Hepatocyte (in vitro differentiated cells): ENCODE data around the gene CDC42BPB. TPM values are rescaled to one million over a fixed set of nuclear protein-coding genes. Genes with fewer than 3 reads are reported as not detected.

Experiments
- DNase-seq: peaks from one replicate; pipeline ENCODE4 v3.0.0-alpha.2; 2016; ENCODE audit warnings: low spot score
- H2AFZ ChIP-seq: fragments of 200-600 bp; sonication (generic); 2 replicates; pipeline ENCODE4 v1.6.0; 2016; ENCODE audit warnings: antibody characterized with exemption, mild to moderate bottlenecking
- H3K27ac ChIP-seq: fragments of 200-600 bp; sonication (generic); 2 replicates; pipeline ENCODE4 v1.5.1; 2016; ENCODE audit warnings: mild to moderate bottlenecking
- H3K27me3 ChIP-seq: fragments of 200-600 bp; sonication (generic); 2 replicates; pipeline ENCODE4 v1.6.1; 2016
- H3K36me3 ChIP-seq: fragments of 200-600 bp; sonication (generic); replicated peaks from 2 replicates; pipeline ENCODE4 v1.5.1; 2016; ENCODE audit warnings: low read depth; ENCODE audit not compliant: insufficient read depth
- H3K4me1 ChIP-seq: fragments of 200-600 bp; sonication (generic); 2 replicates; pipeline ENCODE4 v1.5.1; 2016; ENCODE audit warnings: mild to moderate bottlenecking, moderate library complexity; ENCODE audit not compliant: insufficient read depth
- H3K4me2 ChIP-seq: fragments of 200-600 bp; sonication (generic); 2 replicates; pipeline ENCODE4 v1.6.0; 2016
- H3K4me3 ChIP-seq: fragments of 200-600 bp; sonication (generic); 2 replicates; pipeline ENCODE4 v1.5.1; 2016; ENCODE audit warnings: mild to moderate bottlenecking
- H3K79me2 ChIP-seq: fragments of 200-600 bp; sonication (generic); 2 replicates; pipeline ENCODE4 v1.6.0; 2017; ENCODE audit warnings: mild to moderate bottlenecking
- H3K9me2 ChIP-seq: fragments of 200-600 bp; sonication (generic); replicated peaks from 2 replicates; pipeline ENCODE4 v1.6.0; 2017; ENCODE audit warnings: mild to moderate bottlenecking; ENCODE audit not compliant: insufficient read depth
- H3K9me3 ChIP-seq: fragments of 200-600 bp; sonication (generic); 2 replicates; pipeline ENCODE4 v1.5.1; 2016; ENCODE audit warnings: low read depth, mild to moderate bottlenecking
- H4K20me1 ChIP-seq: fragments of 200-600 bp; sonication (generic); 2 replicates; pipeline ENCODE4 v1.6.0; 2016; ENCODE audit warnings: mild to moderate bottlenecking; ENCODE audit not compliant: insufficient read depth, poor library complexity, severe bottlenecking
- EZH2 ChIP-seq: fragments of 200-600 bp; sonication (generic); IDR thresholded peaks from 2 replicates; pipeline ENCODE4 v1.6.1; 2016; ENCODE audit warnings: antibody characterized with exemption, mild to moderate bottlenecking, borderline replicate concordance
- EZH2phosphoT487 ChIP-seq: fragments of 200-600 bp; sonication (generic); IDR thresholded peaks from one replicate; pipeline ENCODE4 v1.6.1; 2018; ENCODE audit warnings: antibody characterized with exemption, mild to moderate bottlenecking, low read depth, moderate library complexity; ENCODE audit not compliant: unreplicated experiment, severe bottlenecking
- WGBS: methylation state at CpG from one replicate; pipeline ENCODE4 v1.1.6; 2016; ENCODE audit warnings: low lambda C conversion rate; ENCODE audit errors: missing lambda C conversion rate; 5-methylcytosine and 5-hydroxymethylcytosine counted together
- polyA plus RNA-seq: library from polyadenylated mRNA; unstranded; fragments of >200 nt; fragmentation: Nextera tagmentation; extraction: Ambion mirVana; gene quantifications from 2 replicates; pipeline ENCODE4 v1.2.1, GENCODE V29; 2016
- total RNA-seq: library from RNA; depleted of rRNA; stranded (reverse); fragments of >200 nt; gene quantifications from 2 replicates; pipeline ENCODE4 v1.2.3, GENCODE V29; 2014
- TF ChIP-seq, protein P1 (sequence below): fragments of 200-600 bp; sonication (generic); IDR thresholded peaks from 2 replicates; pipeline ENCODE4 v1.5.1; 2016; ENCODE audit warnings: antibody characterized with exemption, mild to moderate bottlenecking; ENCODE audit not compliant: poor library complexity

The CDC42BPB gene
- total and polyA plus RNA-seq, 2 experiments from 2014 or later = 10.2 to 60.6 TPM

DNA sequence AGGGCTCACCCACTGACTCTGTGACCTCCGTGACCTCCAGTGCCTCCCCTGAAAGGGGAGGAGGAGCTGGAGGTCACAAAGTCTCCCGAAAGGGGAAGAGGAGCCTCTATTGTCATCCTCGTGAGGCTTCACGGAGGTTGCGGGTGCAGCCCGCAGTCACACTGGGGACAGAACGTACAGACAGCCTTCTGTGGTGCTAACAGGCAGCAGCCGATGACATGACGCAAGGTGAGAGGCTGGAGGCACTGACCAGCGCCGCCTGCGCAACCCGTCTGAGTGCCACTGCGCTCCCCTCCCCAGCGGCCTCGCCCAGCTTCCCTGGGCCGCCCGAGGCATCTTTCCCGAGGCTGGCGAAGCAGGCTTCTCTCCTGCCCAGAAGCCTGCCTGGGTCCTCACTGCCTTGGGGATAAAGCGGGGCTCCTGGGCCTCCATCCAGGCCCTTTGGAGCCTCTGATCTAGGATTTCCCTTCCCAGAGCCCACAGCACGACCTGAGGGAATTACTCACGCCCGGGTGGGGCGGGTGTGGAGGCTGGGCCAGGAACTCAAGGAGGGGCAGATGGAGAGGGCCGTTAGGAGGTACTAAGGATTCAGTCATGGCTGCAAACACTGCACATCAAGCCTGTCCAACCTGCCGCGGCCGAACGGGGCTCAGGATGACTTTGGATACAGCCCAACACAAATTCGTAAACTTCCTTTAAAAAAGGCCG lies 14.3 kb upstream of the CDC42BPB start:
- Histone ChIP-seq H4K20me1 (no peaks in the 10 kb centered on the region), H3K79me2 (no peaks in the 10 kb centered on the region), H3K4me3 (no peak overlapping the region), H3K27me3 (no peaks in the 10 kb centered on the region), H3K9me2 (no peaks in the 10 kb centered on the region), H3K27ac (no peak overlapping the region), H3K36me3 (no peaks in the 10 kb centered on the region), H3K9me3 (no peaks in the 10 kb centered on the region), H3K4me1 (peaks cover 26% of the 10 kb centered on the region), H3K4me2 (no peak overlapping the region), H2AFZ (no peak overlapping the region)
- TF ChIP-seq EZH2phosphoT487 (no peak), EZH2 (no peak)
- TF ChIP-seq, protein P1, sequence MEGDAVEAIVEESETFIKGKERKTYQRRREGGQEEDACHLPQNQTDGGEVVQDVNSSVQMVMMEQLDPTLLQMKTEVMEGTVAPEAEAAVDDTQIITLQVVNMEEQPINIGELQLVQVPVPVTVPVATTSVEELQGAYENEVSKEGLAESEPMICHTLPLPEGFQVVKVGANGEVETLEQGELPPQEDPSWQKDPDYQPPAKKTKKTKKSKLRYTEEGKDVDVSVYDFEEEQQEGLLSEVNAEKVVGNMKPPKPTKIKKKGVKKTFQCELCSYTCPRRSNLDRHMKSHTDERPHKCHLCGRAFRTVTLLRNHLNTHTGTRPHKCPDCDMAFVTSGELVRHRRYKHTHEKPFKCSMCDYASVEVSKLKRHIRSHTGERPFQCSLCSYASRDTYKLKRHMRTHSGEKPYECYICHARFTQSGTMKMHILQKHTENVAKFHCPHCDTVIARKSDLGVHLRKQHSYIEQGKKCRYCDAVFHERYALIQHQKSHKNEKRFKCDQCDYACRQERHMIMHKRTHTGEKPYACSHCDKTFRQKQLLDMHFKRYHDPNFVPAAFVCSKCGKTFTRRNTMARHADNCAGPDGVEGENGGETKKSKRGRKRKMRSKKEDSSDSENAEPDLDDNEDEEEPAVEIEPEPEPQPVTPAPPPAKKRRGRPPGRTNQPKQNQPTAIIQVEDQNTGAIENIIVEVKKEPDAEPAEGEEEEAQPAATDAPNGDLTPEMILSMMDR = no peak
- 88% methylated on average over 32 of the region's 32 CpGs for WGBS
- DNase-seq = no peak

DNA sequence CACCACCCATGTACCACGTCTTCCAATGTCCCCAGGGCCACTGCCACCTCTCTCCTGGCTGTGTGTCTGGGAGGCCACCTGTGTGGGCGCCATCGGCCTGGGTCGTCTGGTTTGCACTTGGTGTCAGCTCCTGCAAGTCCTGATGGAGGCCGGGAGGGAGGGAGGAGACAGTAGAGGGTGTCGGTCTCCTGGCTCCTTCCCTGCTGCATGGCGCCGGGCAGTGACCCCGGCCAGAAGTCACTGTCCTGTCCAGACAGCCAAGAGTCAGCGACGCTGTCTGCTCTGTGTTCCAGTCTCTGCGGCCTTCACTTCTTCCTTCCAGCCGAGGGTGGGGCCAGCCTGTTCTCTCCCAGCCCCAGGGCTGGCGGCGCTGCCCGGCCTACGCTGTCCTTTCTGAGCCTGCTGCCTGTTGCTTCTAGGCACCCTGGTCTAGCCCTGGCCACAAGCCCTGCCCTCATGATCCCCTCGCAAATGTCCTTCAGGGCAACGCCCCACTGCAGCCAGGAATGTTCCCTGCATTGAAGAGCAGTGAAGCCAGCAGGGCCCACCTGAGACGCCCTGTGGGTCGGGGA lies 13.7 kb upstream of the CDC42BPB start:
- Histone ChIP-seq H3K9me2 (no peaks in the 10 kb centered on the region), H4K20me1 (no peaks in the 10 kb centered on the region), H3K36me3 (no peaks in the 10 kb centered on the region), H3K79me2 (no peaks in the 10 kb centered on the region), H3K4me1 (peaks cover 26% of the 10 kb centered on the region), H3K27me3 (no peaks in the 10 kb centered on the region), H3K27ac (no peak overlapping the region), H3K4me2 (no peak overlapping the region), H2AFZ (no peak overlapping the region), H3K4me3 (no peak overlapping the region), H3K9me3 (no peaks in the 10 kb centered on the region)
- no peak for TF ChIP-seq EZH2phosphoT487
- 92% methylated on average over 21 of the region's 21 CpGs for WGBS
- DNase-seq = no peak

DNA sequence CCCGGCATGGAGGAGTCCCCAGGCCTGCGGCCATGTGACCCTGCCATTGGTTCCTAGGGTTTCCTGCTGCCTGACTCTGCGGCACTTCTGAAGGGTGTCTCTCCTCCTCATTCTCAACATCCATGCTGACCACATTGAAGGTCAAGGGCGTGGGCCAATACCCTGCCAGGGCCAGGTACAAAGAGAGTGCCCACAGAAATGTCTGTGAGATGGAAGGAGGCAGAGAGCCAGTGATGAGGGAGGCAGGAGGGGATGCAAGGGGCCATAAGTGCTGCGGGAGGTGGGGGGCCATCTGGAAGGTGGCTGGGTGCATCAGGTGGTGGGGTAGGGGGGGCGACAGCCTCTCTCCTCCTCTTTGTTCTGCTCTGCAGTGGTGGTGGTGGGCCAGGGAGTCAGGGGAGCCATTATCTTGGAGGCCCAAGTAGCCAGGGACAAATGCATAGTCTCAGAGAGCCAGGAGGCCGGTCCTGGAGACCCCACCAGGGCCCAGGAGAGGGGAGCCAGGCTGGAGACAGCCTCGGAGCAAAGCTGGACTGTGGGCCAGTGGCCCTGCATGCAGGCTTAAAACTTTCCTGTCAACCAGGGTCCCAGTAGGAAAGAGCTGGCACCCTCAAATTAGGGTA lies 13.0 kb upstream of the CDC42BPB start:
- Histone ChIP-seq H3K36me3 (no peaks in the 10 kb centered on the region), H3K4me1 (peaks cover 26% of the 10 kb centered on the region), H3K9me3 (no peaks in the 10 kb centered on the region), H3K27ac (no peak overlapping the region), H3K4me3 (no peak overlapping the region), H3K27me3 (no peaks in the 10 kb centered on the region), H2AFZ (no peak overlapping the region), H3K4me2 (no peak overlapping the region), H3K9me2 (no peaks in the 10 kb centered on the region), H4K20me1 (no peaks in the 10 kb centered on the region), H3K79me2 (no peaks in the 10 kb centered on the region)
- TF ChIP-seq, protein P1 = no peak
- TF ChIP-seq EZH2phosphoT487 = no peak
- no peak for TF ChIP-seq EZH2
- WGBS = 89% methylated on average over 8 of the region's 8 CpGs
- DNase-seq = no peak

DNA sequence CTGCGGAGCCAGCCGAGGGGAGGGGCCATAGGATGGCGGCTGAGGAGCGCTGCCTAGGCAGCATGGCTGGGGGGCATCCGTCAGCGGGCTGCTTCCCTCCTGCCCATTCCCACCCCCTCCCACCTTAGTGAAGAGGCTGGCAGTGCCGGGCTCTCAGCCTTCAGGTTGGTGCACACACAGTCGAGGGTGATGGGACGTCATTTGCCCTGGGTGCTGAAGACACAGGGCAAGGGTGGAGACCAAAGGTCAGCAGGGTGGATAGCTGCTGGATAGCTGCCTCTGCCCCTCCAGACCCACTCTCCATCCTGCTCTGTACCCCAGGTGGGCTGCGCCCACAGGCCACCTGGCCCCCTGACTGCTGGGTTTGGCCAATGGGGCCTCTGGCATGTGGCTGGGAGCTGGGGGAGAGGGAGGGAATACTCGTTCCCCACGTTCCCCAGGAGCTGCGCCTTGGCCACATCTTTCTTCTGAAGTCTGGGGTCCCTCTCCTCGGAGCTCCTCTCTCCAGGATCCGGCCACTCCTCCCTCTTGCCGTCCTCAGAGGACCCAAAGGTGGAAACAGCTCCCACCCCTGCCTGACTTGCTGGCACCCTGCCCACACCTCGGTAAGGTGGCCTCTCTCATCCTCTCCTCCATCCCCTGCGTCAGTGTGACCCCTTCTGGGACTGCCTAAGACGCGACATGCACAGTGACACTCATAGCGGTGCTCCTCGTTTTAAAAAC lies 11.2 kb upstream of the CDC42BPB start:
- H3K9me2 ChIP-seq = no peaks in the 10 kb centered on the region
- H3K4me2 ChIP-seq = no peak overlapping the region
- no peak overlapping the region for H3K4me3 ChIP-seq
- H3K79me2 ChIP-seq = no peaks in the 10 kb centered on the region
- no peak overlapping the region for H3K27ac ChIP-seq
- no peaks in the 10 kb centered on the region for H4K20me1 ChIP-seq
- H3K9me3 ChIP-seq = no peaks in the 10 kb centered on the region
- WGBS = 87% methylated on average over 21 of the region's 22 CpGs
- H3K27me3 ChIP-seq = no peaks in the 10 kb centered on the region
- peaks cover 13% of the 10 kb centered on the region for H3K4me1 ChIP-seq
- no peak for TF ChIP-seq EZH2
- TF ChIP-seq, protein P1 = no peak
- TF ChIP-seq EZH2phosphoT487 = no peak
- no peaks in the 10 kb centered on the region for H3K36me3 ChIP-seq
- DNase-seq = no peak
- no peak overlapping the region for H2AFZ ChIP-seq
